Measurements from ENCODE around the gene TREH. TPM values are rescaled to one million over a fixed set of nuclear protein-coding genes. Genes with fewer than 3 reads are reported as not detected.
"Not testable (repeated sequence)": the region's sequence is repeated elsewhere in the genome, so short reads cannot be mapped to it uniquely, and the experiment has no call there.

Gene TREH
- total RNA-seq = not detected
- polyA plus RNA-seq = 1 to 10 TPM in 2 of 3 donors, under 1 TPM in 1; 0.46 to 1.4 (median 1.2) TPM

GRCh38 chr11:118679483-118679882 lies at the start of gene TREH:
Gene TREH, minus strand, starts transcription at chr11:118679650. Its CDS starts 23 bp downstream, at chr11:118679627.
- no peaks in the 10 kb centered on the region for H3K4me1 ChIP-seq
- no peak for TF ChIP-seq EP300 (IDR thresholded peaks at IDR 0.05)
- no peak for TF ChIP-seq POLR2A (IDR thresholded peaks at IDR 0.05)
- TF ChIP-seq POLR2AphosphoS5 (IDR thresholded peaks at IDR 0.05) = no peak
- TF ChIP-seq CTCF (IDR thresholded peaks at IDR 0.05) = no peak
- no peak for DNase-seq
- no peaks in the 10 kb centered on the region for H3K27me3 ChIP-seq
- H3K27ac ChIP-seq = no peak within 1 kb of the TSS
- no peaks in the 10 kb centered on the region for H3K36me3 ChIP-seq
- intact Hi-C loops (cut with DNase I) = no loop called here
- 12 to 77% methylated on average over 5 of the region's 5 CpGs for WGBS, 2 donors
- H3K4me3 ChIP-seq = no peak within 1 kb of the TSS
- no peaks in the 10 kb centered on the region for H3K9me3 ChIP-seq

- H3K36me3 ChIP-seq; intact Hi-C loops (cut with DNase I); H3K9me3 ChIP-seq; H3K4me1 ChIP-seq; DNase-seq; H3K27ac ChIP-seq; H3K27me3 ChIP-seq; H3K4me3 ChIP-seq: not testable (repeated sequence)
- 85 to 91% methylated on average over 10 of the region's 10 CpGs for WGBS, 2 donors
Measured at GRCh38 chr11:118728112-118728511, 48.7 kb upstream of the TREH start.

- H3K27ac ChIP-seq; intact Hi-C loops (cut with DNase I); H3K36me3 ChIP-seq; H3K4me3 ChIP-seq; DNase-seq; H3K4me1 ChIP-seq; H3K27me3 ChIP-seq; H3K9me3 ChIP-seq: not testable (repeated sequence)
- WGBS, 2 donors = 28 to 74% methylated on average over 2 of the region's 2 CpGs
Measured at GRCh38 chr11:118727721-118728066, 48.2 kb upstream of the TREH start.

- DNase-seq; H3K27me3 ChIP-seq; H3K9me3 ChIP-seq; H3K27ac ChIP-seq; H3K4me1 ChIP-seq; H3K4me3 ChIP-seq; intact Hi-C loops (cut with DNase I); H3K36me3 ChIP-seq: not testable (repeated sequence)
- WGBS, 2 donors = 39 to 66% methylated on average over 8 of the region's 8 CpGs
Measured at GRCh38 chr11:118727001-118727720, 47.7 kb upstream of the TREH start.

GRCh38 chr11:118721478-118722015 lies 42.1 kb upstream of the TREH start:
- H3K27ac ChIP-seq; intact Hi-C loops (cut with DNase I); H3K36me3 ChIP-seq; DNase-seq; H3K9me3 ChIP-seq; H3K27me3 ChIP-seq; H3K4me3 ChIP-seq; H3K4me1 ChIP-seq: not testable (repeated sequence)
- WGBS, 2 donors = 87 to 92% methylated on average over 8 of the region's 10 CpGs

GRCh38 chr11:118720740-118721139 lies 41.3 kb upstream of the TREH start:
- H3K36me3 ChIP-seq; H3K27ac ChIP-seq; H3K4me3 ChIP-seq; H3K9me3 ChIP-seq; H3K4me1 ChIP-seq; DNase-seq; intact Hi-C loops (cut with DNase I); H3K27me3 ChIP-seq: not testable (repeated sequence)
- WGBS, 2 donors = 25 to 66% methylated on average over 7 to 8 of the region's 9 CpGs

- H3K27me3 ChIP-seq; H3K27ac ChIP-seq; H3K4me3 ChIP-seq; H3K36me3 ChIP-seq; intact Hi-C loops (cut with DNase I); H3K9me3 ChIP-seq; DNase-seq; H3K4me1 ChIP-seq: not testable (repeated sequence)
- 80 to 81% methylated on average over 13 of the region's 13 CpGs for WGBS, 2 donors
Measured at GRCh38 chr11:118720078-118720477, 40.6 kb upstream of the TREH start.

GRCh38 chr11:118718562-118718961 lies 39.1 kb upstream of the TREH start:
- H3K4me3 ChIP-seq; H3K27ac ChIP-seq; H3K27me3 ChIP-seq; H3K9me3 ChIP-seq; H3K4me1 ChIP-seq; intact Hi-C loops (cut with DNase I); DNase-seq; H3K36me3 ChIP-seq: not testable (repeated sequence)
- 76 to 90% methylated on average over 7 of the region's 7 CpGs for WGBS, 2 donors

GRCh38 chr11:118717733-118718132 lies 38.3 kb upstream of the TREH start:
- H3K9me3 ChIP-seq; H3K27ac ChIP-seq; H3K27me3 ChIP-seq; DNase-seq; H3K4me3 ChIP-seq; H3K4me1 ChIP-seq; intact Hi-C loops (cut with DNase I); H3K36me3 ChIP-seq: not testable (repeated sequence)
- 83 to 91% methylated on average over 4 of the region's 4 CpGs for WGBS, 2 donors

- H3K4me3 ChIP-seq; H3K27me3 ChIP-seq; H3K36me3 ChIP-seq; DNase-seq; H3K27ac ChIP-seq; intact Hi-C loops (cut with DNase I); H3K4me1 ChIP-seq; H3K9me3 ChIP-seq: not testable (repeated sequence)
- 93 to 95% methylated on average over 6 of the region's 6 CpGs for WGBS, 2 donors
Measured at GRCh38 chr11:118717221-118717620, 37.8 kb upstream of the TREH start.

Data from sigmoid colon (tissue), 7 donors.